SU-DHL-6 (cell line): ENCODE measurements around the gene BMPR1A.

ENCODE experiments used
- CTCF ChIP-seq: fragments of 200-600 bp; sonication (generic); IDR thresholded peaks from one replicate; pipeline ENCODE4 v1.5.1; 2017; ENCODE audit warnings: antibody characterized with exemption, mild to moderate bottlenecking, low read length, moderate library complexity; ENCODE audit not compliant: insufficient read depth, poor library complexity, severe bottlenecking
- EZH2phosphoT487 ChIP-seq: fragments of 200-600 bp; sonication (generic), shearing (Covaris generic); conservative IDR thresholded peaks from 2 replicates; pipeline ENCODE4 v1.6.1; 2018; ENCODE audit warnings: mild to moderate bottlenecking, antibody characterized with exemption, low read length, moderate library complexity, mixed read lengths

- no peak for TF ChIP-seq CTCF
- no peak for TF ChIP-seq EZH2phosphoT487
Measured at GRCh38 chr10:86851328-86852207, 95.1 kb downstream of the BMPR1A start.
